OCI-LY7 (cell line): ENCODE measurements around the gene METTL27.
"Not testable (repeated sequence)": the region's sequence is repeated elsewhere in the genome, so short reads cannot be mapped to it uniquely, and the experiment has no call there.

Experiments used
- CTCF ChIP-seq: fragments of 200-600 bp; sonication (generic); conservative IDR thresholded peaks from 2 replicates; pipeline ENCODE4 v1.5.1; 2014; ENCODE audit warnings: mild to moderate bottlenecking, antibody characterized with exemption, low read length, moderate library complexity, mixed read lengths
- EZH2phosphoT487 ChIP-seq: fragments of 200-600 bp; sonication (generic); IDR thresholded peaks from 2 replicates; pipeline ENCODE4 v1.6.1; 2018; ENCODE audit warnings: low read depth, borderline replicate concordance, mild to moderate bottlenecking, mixed run types, antibody characterized with exemption, low read length, moderate library complexity, mixed read lengths

DNA sequence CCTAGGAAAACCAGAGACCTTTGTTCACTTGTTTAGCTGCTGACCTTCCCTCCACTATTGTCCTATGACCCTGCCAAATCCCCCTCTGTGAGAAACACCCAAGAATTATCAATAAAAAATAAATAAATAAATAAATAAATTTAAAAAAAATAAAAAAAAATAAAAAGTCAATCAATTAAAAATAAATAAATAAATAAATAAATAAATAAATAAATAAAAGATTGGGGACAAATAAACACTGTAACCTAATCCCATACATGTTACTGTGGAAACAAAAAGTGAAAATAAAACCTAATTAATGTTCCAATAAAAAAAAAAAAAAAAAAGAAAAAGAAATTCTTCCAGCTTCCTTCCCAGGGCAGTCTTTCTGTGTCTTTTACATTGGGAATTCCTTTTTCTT is 5.1 kb downstream of the METTL27 start:
- not testable (repeated sequence) for TF ChIP-seq EZH2phosphoT487, CTCF
